K562 (cell line): ENCODE results near the gene RNF151. TPM values are rescaled to one million over a fixed set of nuclear protein-coding genes. Genes with fewer than 3 reads are reported as not detected.

Experiments used
- ZBTB11 ChIP-seq, 3 experiments: fragments of 200-800 bp in 1 of 3; fragments of 250-450 bp in 1 of 3; fragments of 450-650 bp in 1 of 3; sonication (Bioruptor Pico) in 1 of 3; sonication (Bioruptor generic) in 1 of 3; formaldehyde crosslinking in 1 of 3; IDR thresholded peaks; 2 replicates each; pipeline versions ENCODE4 v1.6.1 to v1.8.0; 2016 to 2022; ENCODE audit warnings: mild to moderate bottlenecking in 2 of 3, missing genetic modification characterization in 2 of 3, missing compliant biosample characterization in 1 of 3, moderate library complexity in 1 of 3
- ZBTB40 ChIP-seq, 2 experiments: fragments of 450-650 bp in 1 of 2; sonication (generic) in 1 of 2; formaldehyde crosslinking in 1 of 2; IDR thresholded peaks; 2 replicates each; pipeline versions ENCODE4 v1.7.1 to v1.9.0; 2016 to 2022; ENCODE audit warnings: inconsistent platforms in 1 of 2, mild to moderate bottlenecking in 1 of 2, missing genetic modification reagents in 1 of 2
- ZKSCAN8 ChIP-seq: fragments of 200-800 bp; sonication (Bioruptor generic); IDR thresholded peaks from 2 replicates; pipeline ENCODE4 v1.6.1; 2016; ENCODE audit warnings: missing genetic modification characterization, missing compliant biosample characterization
- polyA plus RNA-seq, 8 experiments: library from polyadenylated mRNA; depleted of rRNA in 4 of 8; stranded (reverse) in 5 of 8; unstranded in 3 of 8; fragments of >200 nt; fragmentation: Nextera tagmentation in 2 of 8; fragmentation: Illumina TruSeq in 1 of 8; extraction: Ambion mirVana in 2 of 8; extraction: Trizol in 1 of 8; gene quantifications; 2 replicates each; pipeline versions ENCODE4 v1.2.1 to v1.2.3, GENCODE V29; 2011 to 2014; ENCODE audit warnings: inconsistent platforms in 1 of 8, missing spikeins in 1 of 8
- total RNA-seq, 7 experiments: library from RNA; depleted of rRNA in 6 of 7; stranded (reverse); fragments of >200 nt in 6 of 7; fragmentation: Illumina TruSeq in 2 of 7; extraction: Trizol in 2 of 7; gene quantifications; 2 replicates each; pipeline versions ENCODE4 v1.2.1 to v1.2.3, GENCODE V29; 2011 to 2021; ENCODE audit warnings: low replicate concordance in 1 of 7
- TF ChIP-seq, protein P1 (sequence below): fragments of 250-450 bp; sonication (Bioruptor Pico); IDR thresholded peaks from 2 replicates; pipeline ENCODE4 v1.9.0; 2021; ENCODE audit warnings: mild to moderate bottlenecking, inconsistent platforms
- TF ChIP-seq, protein P2 (sequence below): fragments of 450-650 bp; formaldehyde crosslinking; IDR thresholded peaks from 2 replicates; pipeline ENCODE4 v1.4.0; 2020; ENCODE audit warnings: mild to moderate bottlenecking, moderate library complexity

RNF151 gene
- total and polyA plus RNA-seq, 9 of the 15 experiments (the other 6 are each of a cell fraction or from before 2014, with no cell fraction given), result not detected

DNA sequence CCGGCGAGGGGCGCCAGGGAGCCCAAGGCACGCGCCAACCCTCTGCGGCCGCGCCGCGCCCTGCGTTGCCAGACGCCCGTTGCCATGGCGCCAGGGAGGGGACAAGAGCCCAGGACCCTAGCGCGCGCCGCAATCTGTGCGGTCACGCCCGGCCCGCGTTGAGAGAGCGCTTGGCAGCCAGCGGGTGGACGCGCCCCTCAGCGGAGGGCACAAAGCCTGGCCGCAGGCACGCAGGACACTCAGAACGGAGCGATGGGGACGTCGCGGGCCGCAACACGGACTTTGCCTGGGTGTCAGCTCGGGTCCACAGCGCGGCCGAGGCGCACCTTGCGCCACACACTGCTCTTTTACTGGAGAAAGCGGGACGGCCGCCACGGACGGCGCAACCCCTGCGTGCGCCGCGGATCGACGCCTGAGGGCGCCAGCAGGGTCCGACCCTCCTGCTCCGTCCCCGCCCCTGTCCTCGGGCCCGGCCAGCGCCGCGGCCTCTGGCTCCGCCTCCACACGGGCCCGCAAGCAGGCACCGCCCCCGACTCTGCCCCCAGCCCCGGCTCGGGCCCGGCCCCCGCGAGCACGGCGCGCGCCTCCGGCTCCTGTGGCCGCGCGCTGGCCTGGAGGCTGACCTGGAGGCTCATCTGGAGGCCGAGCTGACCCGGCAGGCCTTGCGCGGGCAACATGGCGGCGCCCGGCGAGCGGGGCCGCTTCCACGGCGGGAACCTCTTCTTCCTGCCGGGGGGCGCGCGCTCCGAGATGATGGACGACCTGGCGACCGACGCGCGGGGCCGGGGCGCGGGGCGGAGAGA lies 17.1 kb downstream of the RNF151 start, which contains the start of gene GFER (continued):
- TF ChIP-seq ZKSCAN8 (CRISPR knock-in tag) (no peak), ZBTB11 (CRISPR knock-in tag; IDR thresholded peaks at IDR 0.05) (peak in 1 of 3 experiments; percentile 82; a peak in 3 of 6 replicates), ZBTB40 (IDR thresholded peaks at IDR 0.05) (peak; percentile 31; the same call in 1 of the 2 replicates), ZBTB40 (CRISPR knock-in tag; IDR thresholded peaks at IDR 0.05) (no peak)
- TF ChIP-seq, protein P1, sequence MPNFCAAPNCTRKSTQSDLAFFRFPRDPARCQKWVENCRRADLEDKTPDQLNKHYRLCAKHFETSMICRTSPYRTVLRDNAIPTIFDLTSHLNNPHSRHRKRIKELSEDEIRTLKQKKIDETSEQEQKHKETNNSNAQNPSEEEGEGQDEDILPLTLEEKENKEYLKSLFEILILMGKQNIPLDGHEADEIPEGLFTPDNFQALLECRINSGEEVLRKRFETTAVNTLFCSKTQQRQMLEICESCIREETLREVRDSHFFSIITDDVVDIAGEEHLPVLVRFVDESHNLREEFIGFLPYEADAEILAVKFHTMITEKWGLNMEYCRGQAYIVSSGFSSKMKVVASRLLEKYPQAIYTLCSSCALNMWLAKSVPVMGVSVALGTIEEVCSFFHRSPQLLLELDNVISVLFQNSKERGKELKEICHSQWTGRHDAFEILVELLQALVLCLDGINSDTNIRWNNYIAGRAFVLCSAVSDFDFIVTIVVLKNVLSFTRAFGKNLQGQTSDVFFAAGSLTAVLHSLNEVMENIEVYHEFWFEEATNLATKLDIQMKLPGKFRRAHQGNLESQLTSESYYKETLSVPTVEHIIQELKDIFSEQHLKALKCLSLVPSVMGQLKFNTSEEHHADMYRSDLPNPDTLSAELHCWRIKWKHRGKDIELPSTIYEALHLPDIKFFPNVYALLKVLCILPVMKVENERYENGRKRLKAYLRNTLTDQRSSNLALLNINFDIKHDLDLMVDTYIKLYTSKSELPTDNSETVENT (CRISPR knock-in tag), result peak; percentile 85; the same call in 1 of the 2 replicates
- TF ChIP-seq, protein P2, sequence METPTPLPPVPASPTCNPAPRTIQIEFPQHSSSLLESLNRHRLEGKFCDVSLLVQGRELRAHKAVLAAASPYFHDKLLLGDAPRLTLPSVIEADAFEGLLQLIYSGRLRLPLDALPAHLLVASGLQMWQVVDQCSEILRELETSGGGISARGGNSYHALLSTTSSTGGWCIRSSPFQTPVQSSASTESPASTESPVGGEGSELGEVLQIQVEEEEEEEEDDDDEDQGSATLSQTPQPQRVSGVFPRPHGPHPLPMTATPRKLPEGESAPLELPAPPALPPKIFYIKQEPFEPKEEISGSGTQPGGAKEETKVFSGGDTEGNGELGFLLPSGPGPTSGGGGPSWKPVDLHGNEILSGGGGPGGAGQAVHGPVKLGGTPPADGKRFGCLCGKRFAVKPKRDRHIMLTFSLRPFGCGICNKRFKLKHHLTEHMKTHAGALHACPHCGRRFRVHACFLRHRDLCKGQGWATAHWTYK (CRISPR knock-in tag), result peak; percentile 68; the same call in 1 of the 2 replicates
